ENCODE data around the gene APBA2. TPM values are rescaled to one million over a fixed set of nuclear protein-coding genes. Genes with fewer than 3 reads are reported as not detected.

Gene APBA2
- total and polyA plus RNA-seq, 2 of the 13 experiments (the other 11 are each of a cell fraction or from before 2014, with no cell fraction given), result 0.62 to 2.3 TPM

DNA sequence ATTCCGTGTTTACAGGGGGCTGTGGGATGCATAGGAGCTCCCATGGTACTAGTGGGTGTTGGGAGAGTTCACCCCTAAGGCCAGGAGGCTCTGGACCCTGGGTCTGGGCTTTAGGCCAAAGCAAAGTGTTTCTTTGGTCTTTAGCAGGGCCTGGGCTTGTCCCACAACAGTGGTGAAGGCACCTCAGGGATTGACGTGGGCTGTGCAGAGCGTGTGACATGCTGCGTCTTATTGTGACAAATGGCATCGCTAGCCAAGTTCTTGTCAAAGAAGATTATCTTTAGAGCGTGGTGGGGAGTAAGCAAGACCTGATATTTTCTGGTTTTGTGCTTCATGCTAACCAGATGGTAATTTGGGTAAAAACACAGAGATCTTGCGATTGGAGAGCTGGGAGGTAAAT, 170.1 kb downstream of the APBA2 start:
- Histone ChIP-seq H3K4me1 (ENCODE audit: insufficient read depth, low read length) (no peaks in the 10 kb centered on the region), H3K9me3 (ENCODE audit: low read length) (no peaks in the 10 kb centered on the region), H3K9ac (ENCODE audit: insufficient read depth, low read depth, low read length) (no peak overlapping the region), H3K36me3 (replicated peaks in 1 of 2; ENCODE audit: control insufficient read depth in 1 of 2, insufficient read depth in 2 of 2, low read length in 2 of 2) (no peaks in the 10 kb centered on the region), H4K20me1 (ENCODE audit: insufficient read depth, low read length) (no peaks in the 10 kb centered on the region), H3K4me3 (replicated peaks in 1 of 3; ENCODE audit: insufficient read depth in 1 of 3, low read depth in 2 of 3, low read length in 3 of 3) (no peak overlapping the region), H3K4me2 (ENCODE audit: low read depth, low read length) (no peak overlapping the region), H3K27me3 (ENCODE audit: control insufficient read depth in 1 of 2, insufficient read depth in 2 of 2, low read length in 2 of 2) (no peaks in the 10 kb centered on the region), H3K27ac (ENCODE audit: extremely low read length, insufficient read depth, low read length) (no peak overlapping the region), H2AFZ (ENCODE audit: low read length) (no peak overlapping the region), H3K79me2 (ENCODE audit: insufficient read depth, low read length) (no peaks in the 10 kb centered on the region)
- WGBS (ENCODE audit: low lambda C conversion rate), result 61% methylated on average over 6 of the region's 7 CpGs
- no TSS peak for BruUV-seq (replicated peaks)
- no peak for DNase-seq (ENCODE audit: low spot score)
- POLR2A ChIA-PET, result no interaction called here
- ATAC-seq, result no peak
- FAIRE-seq, result no peak
- intact Hi-C loops (cut with micrococcal nuclease; ENCODE audit: unreplicated experiment) (no loop called here), in situ Hi-C loops (cut with HindIII; ENCODE audit: extremely low pct_ligation_motif_present, low pct_unique_long_range_greater_than_20kb) (no loop called here)
- TF ChIP-seq CREM (IDR thresholded peaks at IDR 0.05) (no peak), CREM (CRISPR knock-in tag; IDR thresholded peaks at IDR 0.05) (no peak)
- CTCF ChIA-PET (ENCODE audit: low intra/inter-chr PET ratio, low total read pairs), result no interaction called here

DNA sequence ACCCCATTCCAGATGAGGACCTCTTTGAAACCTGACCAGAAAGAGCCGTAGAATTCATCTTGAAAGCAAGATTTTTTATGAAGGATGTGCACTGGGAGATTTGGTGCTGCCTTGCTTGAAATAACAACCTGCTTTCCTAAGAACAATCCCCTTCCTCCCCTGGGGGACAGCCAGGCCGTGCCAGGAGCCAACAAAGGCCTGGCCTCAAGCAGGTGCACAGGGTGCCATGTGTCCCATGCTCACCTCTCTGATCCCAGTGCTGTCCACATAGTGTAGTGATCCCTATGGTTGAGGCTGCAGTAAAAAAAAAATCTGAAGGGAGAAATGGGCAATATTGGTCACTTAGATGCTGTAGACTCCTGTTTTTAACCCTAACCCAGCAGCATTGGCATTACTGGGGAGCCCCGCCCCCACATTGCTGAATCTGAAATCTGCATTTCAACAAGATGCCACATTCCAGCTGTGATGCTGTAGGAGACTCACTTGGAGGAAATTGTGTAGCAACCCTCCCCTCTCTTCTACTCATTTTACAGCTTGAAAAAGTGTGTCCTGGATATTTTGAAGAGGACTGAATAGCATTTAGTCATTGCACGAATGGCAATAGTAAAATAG, 171.2 kb downstream of the APBA2 start:
- 10% methylated on average over 4 of the region's 4 CpGs for WGBS (ENCODE audit: low lambda C conversion rate)
- TF ChIP-seq, protein P1, sequence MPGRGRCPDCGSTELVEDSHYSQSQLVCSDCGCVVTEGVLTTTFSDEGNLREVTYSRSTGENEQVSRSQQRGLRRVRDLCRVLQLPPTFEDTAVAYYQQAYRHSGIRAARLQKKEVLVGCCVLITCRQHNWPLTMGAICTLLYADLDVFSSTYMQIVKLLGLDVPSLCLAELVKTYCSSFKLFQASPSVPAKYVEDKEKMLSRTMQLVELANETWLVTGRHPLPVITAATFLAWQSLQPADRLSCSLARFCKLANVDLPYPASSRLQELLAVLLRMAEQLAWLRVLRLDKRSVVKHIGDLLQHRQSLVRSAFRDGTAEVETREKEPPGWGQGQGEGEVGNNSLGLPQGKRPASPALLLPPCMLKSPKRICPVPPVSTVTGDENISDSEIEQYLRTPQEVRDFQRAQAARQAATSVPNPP (CRISPR knock-in tag; IDR thresholded peaks at IDR 0.05), result no peak
- TF ChIP-seq RBM39 (IDR thresholded peaks at IDR 0.05; ENCODE audit: low read depth, low read length, poor library complexity, severe bottlenecking) (no peak), SAFB2 (CRISPR knock-in tag; IDR thresholded peaks at IDR 0.05; ENCODE audit: borderline replicate concordance, low read depth) (no peak), RFXANK (CRISPR knock-in tag; IDR thresholded peaks at IDR 0.05) (no peak), ZNF570 (CRISPR knock-in tag; IDR thresholded peaks at IDR 0.05; ENCODE audit: borderline replicate concordance) (no peak), EP300 (IDR thresholded peaks at IDR 0.05; ENCODE audit: low read depth in 2 of 2, low read length in 2 of 2) (no peak), EP300 (CRISPR knock-in tag; IDR thresholded peaks at IDR 0.05; ENCODE audit: borderline replicate concordance) (no peak)
- TF ChIP-seq, protein P2, sequence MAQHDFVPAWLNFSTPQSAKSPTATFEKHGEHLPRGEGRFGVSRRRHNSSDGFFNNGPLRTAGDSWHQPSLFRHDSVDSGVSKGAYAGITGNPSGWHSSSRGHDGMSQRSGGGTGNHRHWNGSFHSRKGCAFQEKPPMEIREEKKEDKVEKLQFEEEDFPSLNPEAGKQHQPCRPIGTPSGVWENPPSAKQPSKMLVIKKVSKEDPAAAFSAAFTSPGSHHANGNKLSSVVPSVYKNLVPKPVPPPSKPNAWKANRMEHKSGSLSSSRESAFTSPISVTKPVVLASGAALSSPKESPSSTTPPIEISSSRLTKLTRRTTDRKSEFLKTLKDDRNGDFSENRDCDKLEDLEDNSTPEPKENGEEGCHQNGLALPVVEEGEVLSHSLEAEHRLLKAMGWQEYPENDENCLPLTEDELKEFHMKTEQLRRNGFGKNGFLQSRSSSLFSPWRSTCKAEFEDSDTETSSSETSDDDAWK (CRISPR knock-in tag; IDR thresholded peaks at IDR 0.05), result no peak
- TF ChIP-seq, protein P3, sequence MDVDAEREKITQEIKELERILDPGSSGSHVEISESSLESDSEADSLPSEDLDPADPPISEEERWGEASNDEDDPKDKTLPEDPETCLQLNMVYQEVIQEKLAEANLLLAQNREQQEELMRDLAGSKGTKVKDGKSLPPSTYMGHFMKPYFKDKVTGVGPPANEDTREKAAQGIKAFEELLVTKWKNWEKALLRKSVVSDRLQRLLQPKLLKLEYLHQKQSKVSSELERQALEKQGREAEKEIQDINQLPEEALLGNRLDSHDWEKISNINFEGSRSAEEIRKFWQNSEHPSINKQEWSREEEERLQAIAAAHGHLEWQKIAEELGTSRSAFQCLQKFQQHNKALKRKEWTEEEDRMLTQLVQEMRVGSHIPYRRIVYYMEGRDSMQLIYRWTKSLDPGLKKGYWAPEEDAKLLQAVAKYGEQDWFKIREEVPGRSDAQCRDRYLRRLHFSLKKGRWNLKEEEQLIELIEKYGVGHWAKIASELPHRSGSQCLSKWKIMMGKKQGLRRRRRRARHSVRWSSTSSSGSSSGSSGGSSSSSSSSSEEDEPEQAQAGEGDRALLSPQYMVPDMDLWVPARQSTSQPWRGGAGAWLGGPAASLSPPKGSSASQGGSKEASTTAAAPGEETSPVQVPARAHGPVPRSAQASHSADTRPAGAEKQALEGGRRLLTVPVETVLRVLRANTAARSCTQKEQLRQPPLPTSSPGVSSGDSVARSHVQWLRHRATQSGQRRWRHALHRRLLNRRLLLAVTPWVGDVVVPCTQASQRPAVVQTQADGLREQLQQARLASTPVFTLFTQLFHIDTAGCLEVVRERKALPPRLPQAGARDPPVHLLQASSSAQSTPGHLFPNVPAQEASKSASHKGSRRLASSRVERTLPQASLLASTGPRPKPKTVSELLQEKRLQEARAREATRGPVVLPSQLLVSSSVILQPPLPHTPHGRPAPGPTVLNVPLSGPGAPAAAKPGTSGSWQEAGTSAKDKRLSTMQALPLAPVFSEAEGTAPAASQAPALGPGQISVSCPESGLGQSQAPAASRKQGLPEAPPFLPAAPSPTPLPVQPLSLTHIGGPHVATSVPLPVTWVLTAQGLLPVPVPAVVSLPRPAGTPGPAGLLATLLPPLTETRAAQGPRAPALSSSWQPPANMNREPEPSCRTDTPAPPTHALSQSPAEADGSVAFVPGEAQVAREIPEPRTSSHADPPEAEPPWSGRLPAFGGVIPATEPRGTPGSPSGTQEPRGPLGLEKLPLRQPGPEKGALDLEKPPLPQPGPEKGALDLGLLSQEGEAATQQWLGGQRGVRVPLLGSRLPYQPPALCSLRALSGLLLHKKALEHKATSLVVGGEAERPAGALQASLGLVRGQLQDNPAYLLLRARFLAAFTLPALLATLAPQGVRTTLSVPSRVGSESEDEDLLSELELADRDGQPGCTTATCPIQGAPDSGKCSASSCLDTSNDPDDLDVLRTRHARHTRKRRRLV (CRISPR knock-in tag; IDR thresholded peaks at IDR 0.05), result no peak

More for the DNA sequence above, 171.2 kb downstream of the APBA2 start:
- H3K36me3 ChIP-seq (replicated peaks in 1 of 2; ENCODE audit: control insufficient read depth in 1 of 2, insufficient read depth in 2 of 2, low read length in 2 of 2), result no peaks in the 10 kb centered on the region
- ChIA-PET CTCF (ENCODE audit: low intra/inter-chr PET ratio, low total read pairs) (no interaction called here), POLR2A (no interaction called here)
- H3K9me3 ChIP-seq (ENCODE audit: low read length), result no peaks in the 10 kb centered on the region
- H3K27ac ChIP-seq (ENCODE audit: extremely low read length, insufficient read depth, low read length), result no peak overlapping the region
- intact Hi-C loops (cut with micrococcal nuclease; ENCODE audit: unreplicated experiment) (no loop called here), in situ Hi-C loops (cut with HindIII; ENCODE audit: extremely low pct_ligation_motif_present, low pct_unique_long_range_greater_than_20kb) (no loop called here)
- H3K27me3 ChIP-seq (ENCODE audit: control insufficient read depth in 1 of 2, insufficient read depth in 2 of 2, low read length in 2 of 2), result no peaks in the 10 kb centered on the region
- BruUV-seq (replicated peaks), result no TSS peak
- no peaks in the 10 kb centered on the region for H3K79me2 ChIP-seq (ENCODE audit: insufficient read depth, low read length)
- H2AFZ ChIP-seq (ENCODE audit: low read length), result no peak overlapping the region
- no peak overlapping the region for H3K4me2 ChIP-seq (ENCODE audit: low read depth, low read length)
- no peak overlapping the region for H3K4me3 ChIP-seq (replicated peaks in 1 of 3; ENCODE audit: insufficient read depth in 1 of 3, low read depth in 2 of 3, low read length in 3 of 3)
- FAIRE-seq, result no peak
- no peaks in the 10 kb centered on the region for H3K4me1 ChIP-seq (ENCODE audit: insufficient read depth, low read length)
- no peak for DNase-seq (ENCODE audit: low spot score)
- H4K20me1 ChIP-seq (ENCODE audit: insufficient read depth, low read length), result no peaks in the 10 kb centered on the region
- no peak overlapping the region for H3K9ac ChIP-seq (ENCODE audit: insufficient read depth, low read depth, low read length)
- ATAC-seq, result no peak

Data from HepG2 (cell line).